ENCODE data around the gene OR13A1.
"Not testable (repeated sequence)": the region's sequence is repeated elsewhere in the genome, so short reads cannot be mapped to it uniquely, and the experiment has no call there.

DNA sequence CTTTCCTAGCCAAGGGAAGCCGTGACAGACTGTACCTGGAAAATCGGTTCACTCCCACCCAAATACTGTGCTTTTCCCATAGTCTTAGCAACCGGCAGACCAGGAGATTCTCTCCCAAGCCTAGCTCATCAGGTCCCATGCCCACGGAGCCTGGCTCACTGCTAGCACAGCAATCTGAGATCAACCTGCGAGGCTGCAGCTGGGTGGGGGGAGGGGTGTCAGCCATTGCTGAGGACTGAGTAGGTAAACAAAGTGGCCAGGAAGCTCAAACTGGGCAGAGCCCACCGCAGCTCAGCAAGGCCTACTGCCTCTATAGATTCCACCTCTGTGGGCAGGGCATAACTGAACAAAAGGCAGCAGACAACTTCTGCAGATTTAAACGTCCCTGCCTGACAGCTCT lies 43.6 kb upstream of the OR13A1 start:
- TF ChIP-seq, protein P1, sequence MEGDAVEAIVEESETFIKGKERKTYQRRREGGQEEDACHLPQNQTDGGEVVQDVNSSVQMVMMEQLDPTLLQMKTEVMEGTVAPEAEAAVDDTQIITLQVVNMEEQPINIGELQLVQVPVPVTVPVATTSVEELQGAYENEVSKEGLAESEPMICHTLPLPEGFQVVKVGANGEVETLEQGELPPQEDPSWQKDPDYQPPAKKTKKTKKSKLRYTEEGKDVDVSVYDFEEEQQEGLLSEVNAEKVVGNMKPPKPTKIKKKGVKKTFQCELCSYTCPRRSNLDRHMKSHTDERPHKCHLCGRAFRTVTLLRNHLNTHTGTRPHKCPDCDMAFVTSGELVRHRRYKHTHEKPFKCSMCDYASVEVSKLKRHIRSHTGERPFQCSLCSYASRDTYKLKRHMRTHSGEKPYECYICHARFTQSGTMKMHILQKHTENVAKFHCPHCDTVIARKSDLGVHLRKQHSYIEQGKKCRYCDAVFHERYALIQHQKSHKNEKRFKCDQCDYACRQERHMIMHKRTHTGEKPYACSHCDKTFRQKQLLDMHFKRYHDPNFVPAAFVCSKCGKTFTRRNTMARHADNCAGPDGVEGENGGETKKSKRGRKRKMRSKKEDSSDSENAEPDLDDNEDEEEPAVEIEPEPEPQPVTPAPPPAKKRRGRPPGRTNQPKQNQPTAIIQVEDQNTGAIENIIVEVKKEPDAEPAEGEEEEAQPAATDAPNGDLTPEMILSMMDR (IDR thresholded peaks at IDR 0.05): not testable (repeated sequence)
- TF ChIP-seq POLR2AphosphoS5 (IDR thresholded peaks at IDR 0.05): not testable (repeated sequence)

Data from stomach (tissue), 4 donors.